Keratinocyte (primary cell): ENCODE data around the gene EIF2D.

ENCODE experiments used
- CTCF ChIP-seq, 3 experiments: IDR thresholded peaks in 1 of 3; conservative IDR thresholded peaks in 1 of 3; optimal IDR thresholded peaks in 1 of 3; 2 replicates in 2 of 3; 3 replicates in 1 of 3; pipeline versions ENCODE3 to v1.5.1; 2011; ENCODE audit warnings: low read length in 3 of 3, mild to moderate bottlenecking in 3 of 3, moderate library complexity in 2 of 3, control low read depth in 1 of 3, inconsistent platforms in 1 of 3; ENCODE audit not compliant: insufficient read depth in 2 of 3; ENCODE audit errors: extremely low read depth in 1 of 3
- EZH2 ChIP-seq: IDR thresholded peaks from one replicate; pipeline ENCODE4 v1.6.1; 2012; ENCODE audit warnings: inconsistent platforms, mild to moderate bottlenecking, low read length, moderate library complexity

- no peak for TF ChIP-seq CTCF (optimal IDR thresholded peaks at IDR 0.05 in 1 of 3, IDR thresholded peaks at IDR 0.05 in 1 of 3, conservative IDR thresholded peaks at IDR 0.05 in 1 of 3; ENCODE audit: extremely low read depth in 1 of 3, insufficient read depth in 2 of 3, low read length in 3 of 3)
- TF ChIP-seq EZH2: no peak
Measured at GRCh38 chr1:206654828-206655227, 42.6 kb upstream of the EIF2D start.
